Epithelial cell of esophagus (primary cell): Measurements from ENCODE around the gene CST2.

Experiments used
- DNase-seq: peaks from one replicate; pipeline ENCODE4 v3.0.0; 2010; ENCODE audit warnings: low read depth
- H3K4me3 ChIP-seq: 2 replicates; pipeline ENCODE4 v1.5.1; 2011; ENCODE audit warnings: mild to moderate bottlenecking, low read length, control low read depth
- TF ChIP-seq, protein P1 (sequence below): IDR thresholded peaks from 2 replicates; pipeline ENCODE4 v1.5.1; 2011; ENCODE audit warnings: low read depth, mild to moderate bottlenecking, low read length, control low read depth, inconsistent platforms; ENCODE audit not compliant: insufficient read depth; ENCODE audit errors: missing control alignments

CST2 gene

DNA sequence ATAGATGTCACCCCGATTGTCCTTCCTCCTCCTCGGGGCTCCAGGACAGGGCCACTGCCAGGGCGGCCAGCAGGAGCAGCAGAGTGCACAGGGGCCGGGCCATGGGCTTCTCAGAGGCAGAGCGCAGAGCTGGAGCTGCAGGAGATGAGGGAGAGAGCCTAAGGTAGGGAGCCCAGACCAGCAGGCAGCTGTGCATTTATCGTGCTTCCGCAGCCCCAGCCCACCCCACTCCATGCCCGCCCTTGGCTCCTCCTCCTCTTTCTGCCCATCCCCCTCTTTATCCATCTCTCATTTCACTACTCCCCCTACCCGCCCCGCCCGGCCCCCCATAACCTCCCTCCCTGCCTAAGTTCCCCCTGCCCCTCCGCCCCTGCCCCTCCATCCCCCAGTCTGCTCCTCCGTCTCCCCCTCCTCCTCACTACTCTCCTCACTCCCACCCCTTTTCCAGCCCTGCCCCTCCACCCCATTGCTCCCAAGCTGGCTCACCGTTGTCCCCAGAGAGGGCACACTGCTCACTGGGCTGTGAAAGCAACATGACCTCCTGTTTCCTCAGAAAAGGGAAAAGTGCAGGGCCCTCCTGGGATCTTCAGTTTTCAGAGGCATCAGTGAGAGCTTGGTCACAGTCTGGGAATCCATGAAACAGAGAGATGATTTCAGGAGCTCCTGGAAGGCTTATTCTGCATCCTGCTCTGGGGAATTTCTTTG is 50.3 kb downstream of the CST2 start:
- H3K4me3 ChIP-seq, result no peak overlapping the region
- no peak for DNase-seq
- TF ChIP-seq, protein P1, sequence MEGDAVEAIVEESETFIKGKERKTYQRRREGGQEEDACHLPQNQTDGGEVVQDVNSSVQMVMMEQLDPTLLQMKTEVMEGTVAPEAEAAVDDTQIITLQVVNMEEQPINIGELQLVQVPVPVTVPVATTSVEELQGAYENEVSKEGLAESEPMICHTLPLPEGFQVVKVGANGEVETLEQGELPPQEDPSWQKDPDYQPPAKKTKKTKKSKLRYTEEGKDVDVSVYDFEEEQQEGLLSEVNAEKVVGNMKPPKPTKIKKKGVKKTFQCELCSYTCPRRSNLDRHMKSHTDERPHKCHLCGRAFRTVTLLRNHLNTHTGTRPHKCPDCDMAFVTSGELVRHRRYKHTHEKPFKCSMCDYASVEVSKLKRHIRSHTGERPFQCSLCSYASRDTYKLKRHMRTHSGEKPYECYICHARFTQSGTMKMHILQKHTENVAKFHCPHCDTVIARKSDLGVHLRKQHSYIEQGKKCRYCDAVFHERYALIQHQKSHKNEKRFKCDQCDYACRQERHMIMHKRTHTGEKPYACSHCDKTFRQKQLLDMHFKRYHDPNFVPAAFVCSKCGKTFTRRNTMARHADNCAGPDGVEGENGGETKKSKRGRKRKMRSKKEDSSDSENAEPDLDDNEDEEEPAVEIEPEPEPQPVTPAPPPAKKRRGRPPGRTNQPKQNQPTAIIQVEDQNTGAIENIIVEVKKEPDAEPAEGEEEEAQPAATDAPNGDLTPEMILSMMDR, result no peak

DNA sequence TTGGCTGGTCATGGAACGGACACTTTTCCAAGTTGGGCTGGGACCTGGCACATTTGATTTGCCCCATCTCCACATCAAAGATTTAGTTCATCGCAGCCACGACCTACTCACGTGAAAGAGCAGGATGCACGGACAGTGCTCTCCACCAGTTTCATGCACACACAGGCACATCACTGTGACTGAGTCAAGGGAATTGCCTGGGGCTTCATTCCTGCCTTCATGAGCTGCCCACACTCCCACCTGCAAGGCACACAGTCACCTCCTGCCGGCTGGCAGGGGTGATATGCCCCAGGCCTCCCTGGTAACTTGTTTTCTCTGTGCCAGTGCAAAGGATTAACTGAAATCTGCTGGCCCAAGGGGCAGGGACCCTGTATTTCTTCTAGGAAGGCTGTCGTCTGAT is 52.4 kb downstream of the CST2 start:
- TF ChIP-seq, protein P1, result no peak

More for the DNA sequence above, 52.4 kb downstream of the CST2 start:
- DNase-seq, result peak; percentile 20
- no peak overlapping the region for H3K4me3 ChIP-seq
